Esophagus muscularis mucosa (tissue), 4 donors: ENCODE data around the gene KIRREL3. TPM values are rescaled to one million over a fixed set of nuclear protein-coding genes. Genes with fewer than 3 reads are reported as not detected.
A peak's percentile ranks its signal among the peaks of the same experiment; 100 is the strongest.

Experiments
- DNase-seq: peaks from one replicate; pipeline ENCODE4 v3.0.0-alpha.2; 2017; ENCODE audit errors: extremely low spot score
- H3K27ac ChIP-seq, 4 donors: fragments of 200-600 bp; sonication (generic); replicated peaks in 1 of 4; 1 replicate in 3 of 4; 2 replicates in 1 of 4; pipeline ENCODE4 v1.5.1; 2016 to 2019; ENCODE audit warnings: mild to moderate bottlenecking in 1 of 4
- H3K27me3 ChIP-seq, 4 donors: fragments of 200-600 bp; sonication (generic); one replicate each; pipeline versions ENCODE4 v1.5.1 to v1.6.0; 2016 to 2019
- H3K36me3 ChIP-seq, 4 donors: fragments of 200-600 bp; sonication (generic); one replicate each; pipeline ENCODE4 v1.5.1; 2016 to 2019
- H3K4me1 ChIP-seq, 4 donors: fragments of 200-600 bp; sonication (generic); one replicate each; pipeline ENCODE4 v1.5.1; 2016 to 2019
- H3K4me3 ChIP-seq, 4 donors: fragments of 200-600 bp; sonication (generic); 1 replicate in 2 of 4; 2 replicates in 2 of 4; pipeline ENCODE4 v1.5.1; 2016 to 2019; ENCODE audit warnings: mild to moderate bottlenecking in 4 of 4, moderate library complexity in 1 of 4
- H3K9me3 ChIP-seq, 4 donors: fragments of 200-600 bp; sonication (generic); 1 replicate in 3 of 4; 2 replicates in 1 of 4; pipeline ENCODE4 v1.5.1; 2016 to 2019
- EP300 ChIP-seq: sonication (generic); formaldehyde crosslinking; IDR thresholded peaks from one replicate; pipeline ENCODE4 v1.6.1; 2017; ENCODE audit warnings: antibody characterized with exemption
- POLR2A ChIP-seq: fragments of 450-650 bp; IDR thresholded peaks from one replicate; pipeline ENCODE4 v1.6.1; 2017; ENCODE audit warnings: antibody characterized with exemption, moderate library complexity, mild to moderate bottlenecking, low read depth
- POLR2AphosphoS5 ChIP-seq, 2 donors: sonication (generic); formaldehyde crosslinking; IDR thresholded peaks; one replicate each; pipeline ENCODE4 v1.6.1; 2017; ENCODE audit warnings: antibody characterized with exemption in 2 of 2
- WGBS: methylation state at CpG from one replicate; pipeline ENCODE4 v1.1.5; 2018; 5-methylcytosine and 5-hydroxymethylcytosine counted together
- intact Hi-C: fragments of 100-400 bp; cut with DNase I; formaldehyde crosslinking; loops from one replicate; pipeline ENCODE4 v1.15.1; 2023
- total RNA-seq, 4 donors: library from RNA; depleted of rRNA; stranded (reverse); fragments of >200 nt; gene quantifications; one replicate each; pipeline versions ENCODE4 v1.1.0 to v1.2.1, GENCODE V29; 2016
- TF ChIP-seq, protein P1 (sequence below), 3 experiments: fragments of 200-600 bp in 2 of 3; fragments of 450-650 bp in 1 of 3; sonication (generic) in 2 of 3; IDR thresholded peaks; one replicate each; pipeline ENCODE4 v1.5.1; 2017 to 2019; ENCODE audit warnings: antibody characterized with exemption in 3 of 3, mild to moderate bottlenecking in 2 of 3, moderate library complexity in 1 of 3

Gene KIRREL3
- total RNA-seq, 4 donors from 2014 or later: 1.7 to 6.5 (median 3.1) TPM

DNA sequence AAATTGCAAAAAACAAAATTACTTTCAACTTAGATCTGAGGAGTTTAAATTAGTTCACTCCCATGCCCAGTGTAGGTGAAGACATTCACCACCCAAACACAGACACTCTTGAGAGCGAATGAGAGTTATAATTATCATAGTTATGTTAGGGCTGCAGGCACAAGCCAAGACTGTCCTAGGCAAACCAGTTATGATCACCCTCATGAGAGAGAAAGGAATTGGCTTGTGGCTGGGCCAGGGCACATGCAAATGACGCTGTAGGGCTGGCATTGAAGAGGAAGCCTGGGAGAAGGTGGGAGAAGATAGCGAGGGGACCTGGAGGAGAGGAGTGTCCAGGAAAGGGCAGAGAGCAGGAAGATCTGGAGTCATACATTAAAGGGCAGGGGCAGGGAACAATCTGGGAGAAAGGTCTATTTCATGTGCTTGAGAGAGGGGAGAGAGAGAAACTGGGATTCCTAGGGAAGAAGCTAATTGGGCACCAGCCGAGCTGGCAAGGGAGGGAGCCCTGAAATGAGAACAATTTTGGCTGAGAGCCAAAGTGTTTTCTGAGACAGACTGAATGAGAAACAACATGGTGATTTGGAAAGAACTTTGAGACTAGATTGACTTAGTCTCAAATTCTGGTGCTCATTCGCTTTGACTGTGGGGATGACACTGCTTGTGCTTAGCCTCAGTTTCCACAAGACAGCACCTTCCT, 279.9 kb downstream of the KIRREL3 start:
- H3K36me3 ChIP-seq: no peaks in the 10 kb centered on the region
- H3K9me3 ChIP-seq: no peaks in the 10 kb centered on the region
- no peak overlapping the region for H3K27ac ChIP-seq
- intact Hi-C loops: no loop called here
- DNase-seq: no peak
- no peak for TF ChIP-seq POLR2AphosphoS5 (IDR thresholded peaks at IDR 0.05)
- no peak for TF ChIP-seq POLR2A
- no peak for TF ChIP-seq EP300
- TF ChIP-seq, protein P1, sequence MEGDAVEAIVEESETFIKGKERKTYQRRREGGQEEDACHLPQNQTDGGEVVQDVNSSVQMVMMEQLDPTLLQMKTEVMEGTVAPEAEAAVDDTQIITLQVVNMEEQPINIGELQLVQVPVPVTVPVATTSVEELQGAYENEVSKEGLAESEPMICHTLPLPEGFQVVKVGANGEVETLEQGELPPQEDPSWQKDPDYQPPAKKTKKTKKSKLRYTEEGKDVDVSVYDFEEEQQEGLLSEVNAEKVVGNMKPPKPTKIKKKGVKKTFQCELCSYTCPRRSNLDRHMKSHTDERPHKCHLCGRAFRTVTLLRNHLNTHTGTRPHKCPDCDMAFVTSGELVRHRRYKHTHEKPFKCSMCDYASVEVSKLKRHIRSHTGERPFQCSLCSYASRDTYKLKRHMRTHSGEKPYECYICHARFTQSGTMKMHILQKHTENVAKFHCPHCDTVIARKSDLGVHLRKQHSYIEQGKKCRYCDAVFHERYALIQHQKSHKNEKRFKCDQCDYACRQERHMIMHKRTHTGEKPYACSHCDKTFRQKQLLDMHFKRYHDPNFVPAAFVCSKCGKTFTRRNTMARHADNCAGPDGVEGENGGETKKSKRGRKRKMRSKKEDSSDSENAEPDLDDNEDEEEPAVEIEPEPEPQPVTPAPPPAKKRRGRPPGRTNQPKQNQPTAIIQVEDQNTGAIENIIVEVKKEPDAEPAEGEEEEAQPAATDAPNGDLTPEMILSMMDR (IDR thresholded peaks at IDR 0.05): no peak
- H3K4me3 ChIP-seq: no peak overlapping the region
- peaks cover 0 to 3% (median 0%) of the 10 kb centered on the region in 4 donors for H3K27me3 ChIP-seq
- WGBS: 89% methylated on average over 5 of the region's 5 CpGs
- peaks cover 0 to 5% (median 2%) of the 10 kb centered on the region in 4 donors for H3K4me1 ChIP-seq

DNA sequence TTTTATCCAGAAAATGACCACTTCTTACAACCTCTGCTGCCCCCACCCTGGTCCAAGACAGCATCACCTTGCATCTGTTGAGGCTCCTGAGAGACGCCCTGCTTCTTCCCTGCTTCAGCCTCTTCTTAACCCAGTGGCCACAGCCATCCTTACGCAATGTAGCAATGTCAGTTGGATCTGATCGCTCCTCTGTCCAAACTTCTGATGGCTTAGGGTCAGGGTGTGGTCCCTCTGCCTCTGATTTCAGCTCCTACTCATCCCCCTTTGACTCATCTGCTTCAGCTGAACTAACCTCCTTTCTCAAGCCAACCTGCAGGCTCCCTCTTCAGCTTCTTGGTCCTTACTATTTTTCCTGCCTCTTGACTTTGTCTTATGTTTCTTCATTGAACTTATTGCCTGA, 280.8 kb downstream of the KIRREL3 start:
- Histone ChIP-seq H3K36me3 (no peaks in the 10 kb centered on the region), H3K27ac (no peak overlapping the region), H3K9me3 (no peaks in the 10 kb centered on the region), H3K4me3 (no peak overlapping the region), H3K4me1 (peaks cover 0 to 5% (median 2%) of the 10 kb centered on the region in 4 donors), H3K27me3 (peaks cover 0 to 3% (median 0%) of the 10 kb centered on the region in 4 donors)
- intact Hi-C loops: no loop called here
- TF ChIP-seq EP300 (no peak), POLR2AphosphoS5 (IDR thresholded peaks at IDR 0.05) (no peak), POLR2A (no peak)
- TF ChIP-seq, protein P1 (IDR thresholded peaks at IDR 0.05): no peak
- 87% methylated on average over 3 of the region's 3 CpGs for WGBS
- no peak for DNase-seq

GRCh38 chr11:126718276-126718675, 282.3 kb downstream of the KIRREL3 start:
- Histone ChIP-seq H3K27ac (no peak overlapping the region), H3K4me1 (peaks cover 0 to 4% (median 2%) of the 10 kb centered on the region in 4 donors), H3K9me3 (no peaks in the 10 kb centered on the region), H3K36me3 (no peaks in the 10 kb centered on the region), H3K4me3 (no peak overlapping the region), H3K27me3 (peaks cover 0 to 15% (median 0%) of the 10 kb centered on the region in 4 donors)
- DNase-seq: no peak
- intact Hi-C loops: no loop called here
- WGBS: 66% methylated on average over 3 of the region's 3 CpGs
- TF ChIP-seq EP300 (no peak), POLR2AphosphoS5 (IDR thresholded peaks at IDR 0.05) (no peak), POLR2A (no peak)
- TF ChIP-seq, protein P1 (IDR thresholded peaks at IDR 0.05): no peak

- H3K27me3 ChIP-seq: peaks cover 0 to 28% (median 2%) of the 10 kb centered on the region in 4 donors
- H3K4me3 ChIP-seq: no peak overlapping the region
- H3K4me1 ChIP-seq: no peaks in the 10 kb centered on the region
- H3K9me3 ChIP-seq: no peaks in the 10 kb centered on the region
- DNase-seq: no peak
- intact Hi-C loops: loop anchor here (2.0 kb wide), 1 partner anchor 274 kb away; no protein-coding TSS in a partner anchor
- H3K36me3 ChIP-seq: no peaks in the 10 kb centered on the region
- WGBS: 79% methylated on average over 4 of the region's 4 CpGs
- TF ChIP-seq, protein P1 (IDR thresholded peaks at IDR 0.05): peak; percentile 14 to 47 (median 38)
- no peak for TF ChIP-seq EP300
- H3K27ac ChIP-seq: no peak overlapping the region
Observed at GRCh38 chr11:126716456-126717083, 284.0 kb downstream of the KIRREL3 start.
